K562 (cell line): ENCODE measurements around the gene CALU. TPM values are rescaled to one million over a fixed set of nuclear protein-coding genes. Genes with fewer than 3 reads are reported as not detected.

ENCODE experiments used
- ATAC-seq: fragments of 200-7000 bp; cut with Tn5 transposase; 3 replicates; pipeline ENCODE4 v1.9.1; 2020; ENCODE audit warnings: moderate library complexity
- BruUV-seq: library from RNA; stranded (reverse); fragments of 400-500 nt; replicated peaks from 2 replicates; lab custom pipeline; 2021; lab: Mats Ljungman, UMichigan
- CTCF ChIA-PET: fragments of 300-600 bp; formaldehyde crosslinking; extraction: SDS; loops from one replicate; lab custom pipeline; 2021; ENCODE audit warnings: low intra/inter-chr PET ratio; lab: Yijun Ruan, JAX
- POLR2A ChIA-PET: fragments of 300-600, 350-650 bp; sonication (Branson Sonifier 250); formaldehyde crosslinking; extraction: SDS; loops from one replicate; lab custom pipeline; 2021; ENCODE audit warnings: antibody characterized with exemption, inconsistent platforms; lab: Yijun Ruan, JAX
- DNase-seq, 4 experiments: peaks; one replicate each; pipeline versions ENCODE4 v3.0.0 to v3.0.0-alpha.2; 2011 to 2018; ENCODE audit warnings: low spot score in 3 of 4, mixed read lengths in 3 of 4; ENCODE audit errors: extremely low read depth in 1 of 4
- FAIRE-seq: peaks from 2 replicates; lab custom pipeline; 2011; peaks lifted over from hg19 to GRCh38; lab: Jason Lieb, UNC
- H2AFZ ChIP-seq: 2 replicates; pipeline ENCODE4 v1.6.0; 2011; ENCODE audit warnings: low read depth, low read length, control low read depth, inconsistent platforms
- H3K27ac ChIP-seq: fragments of 200-600 bp; 3 replicates; pipeline ENCODE4 v1.8.0; 2011; ENCODE audit warnings: low read depth, mild to moderate bottlenecking, control low read depth, inconsistent platforms, low read length, moderate library complexity, mixed read lengths; ENCODE audit errors: extremely low read depth
- H3K27me3 ChIP-seq, 2 experiments: fragments of 300-600 bp in 1 of 2; 2 replicates in 1 of 2; 3 replicates in 1 of 2; pipeline versions ENCODE4 v1.6.0 to v1.8.0; 2011; ENCODE audit warnings: inconsistent platforms in 2 of 2, low read length in 2 of 2, mild to moderate bottlenecking in 1 of 2, mixed read lengths in 1 of 2, moderate library complexity in 1 of 2; ENCODE audit not compliant: control insufficient read depth in 2 of 2, insufficient read depth in 2 of 2
- H3K36me3 ChIP-seq: fragments of 300-600 bp; 3 replicates; pipeline ENCODE4 v1.8.0; 2011; ENCODE audit warnings: mild to moderate bottlenecking, low read length, inconsistent platforms; ENCODE audit not compliant: control insufficient read depth, insufficient read depth
- H3K4me1 ChIP-seq, 2 experiments: fragments of 200-600 bp in 1 of 2; replicated peaks in 1 of 2; 2 replicates in 1 of 2; 3 replicates in 1 of 2; pipeline versions ENCODE4 v1.5.1 to v1.8.0; 2011; ENCODE audit warnings: inconsistent platforms in 2 of 2, low read length in 2 of 2, mild to moderate bottlenecking in 1 of 2, mixed read lengths in 1 of 2, moderate library complexity in 1 of 2; ENCODE audit not compliant: control insufficient read depth in 2 of 2, insufficient read depth in 2 of 2
- H3K4me2 ChIP-seq: 2 replicates; pipeline ENCODE4 v1.6.1; 2011; ENCODE audit warnings: low read length, control low read depth, inconsistent platforms, mixed read lengths; ENCODE audit not compliant: insufficient read depth
- H3K4me3 ChIP-seq: fragments of 200-600 bp; sonication (generic), shearing (Covaris generic); 2 replicates; pipeline ENCODE4 v1.5.1; 2016; ENCODE audit warnings: control low read depth, inconsistent platforms
- H3K79me2 ChIP-seq: fragments of 200-600 bp; 3 replicates; pipeline ENCODE4 v1.8.0; 2011; ENCODE audit warnings: low read length, inconsistent platforms; ENCODE audit not compliant: control insufficient read depth, insufficient read depth
- H3K9ac ChIP-seq, 2 experiments: 2 replicates each; pipeline versions ENCODE4 v1.6.0 to v1.6.1; 2011; ENCODE audit warnings: low read depth in 2 of 2, low read length in 2 of 2, control low read depth in 1 of 2, inconsistent platforms in 1 of 2, mild to moderate bottlenecking in 1 of 2, mixed read lengths in 1 of 2; ENCODE audit not compliant: insufficient read depth in 1 of 2
- H3K9me1 ChIP-seq: one replicate; pipeline ENCODE4 v1.6.0; 2011; ENCODE audit warnings: inconsistent platforms, mild to moderate bottlenecking, low read length, moderate library complexity; ENCODE audit not compliant: control insufficient read depth, insufficient read depth
- H3K9me3 ChIP-seq: replicated peaks from 2 replicates; pipeline ENCODE4 v1.5.1; 2011; ENCODE audit warnings: low read depth, low read length, inconsistent platforms; ENCODE audit not compliant: control insufficient read depth, insufficient read depth
- H4K20me1 ChIP-seq: replicated peaks from 2 replicates; pipeline ENCODE4 v1.6.1; 2011; ENCODE audit warnings: low read length, inconsistent platforms, mixed read lengths; ENCODE audit not compliant: control insufficient read depth, insufficient read depth
- BRF1 ChIP-seq: IDR thresholded peaks from 3 replicates; pipeline ENCODE4 v1.6.1; 2011; ENCODE audit warnings: borderline replicate concordance, mild to moderate bottlenecking; ENCODE audit not compliant: insufficient read length; ENCODE audit errors: extremely low read depth
- KDM4B ChIP-seq, 2 experiments: fragments of 450-650 bp in 1 of 2; sonication (generic) in 1 of 2; IDR thresholded peaks; 2 replicates each; pipeline ENCODE4 v1.6.1; 2016 to 2017; ENCODE audit warnings: borderline replicate concordance in 2 of 2, antibody characterized with exemption in 1 of 2, low read depth in 1 of 2, mild to moderate bottlenecking in 1 of 2
- NR0B1 ChIP-seq: fragments of 450-650 bp; IDR thresholded peaks from one replicate; pipeline ENCODE4 v1.6.1; 2018; ENCODE audit warnings: mild to moderate bottlenecking, moderate library complexity; ENCODE audit not compliant: partially characterized antibody
- PPARD ChIP-seq: fragments of 250-450 bp; sonication (Bioruptor Pico); IDR thresholded peaks from 2 replicates; pipeline ENCODE4 v1.8.0; 2022; ENCODE audit warnings: inconsistent platforms, mild to moderate bottlenecking, moderate library complexity
- ZNF165 ChIP-seq: fragments of 250-450 bp; sonication (Bioruptor Pico); IDR thresholded peaks from 2 replicates; pipeline ENCODE4 v1.4.0; 2020; ENCODE audit warnings: borderline replicate concordance
- in situ Hi-C: fragments of 300-500 bp; cut with MboI; formaldehyde crosslinking; loops from 4 replicates; pipeline ENCODE4 v1.15.0; 2018; ENCODE audit warnings: inconsistent platforms, mixed read lengths
- intact Hi-C: fragments of 100-400 bp; cut with micrococcal nuclease; formaldehyde crosslinking; loops from 2 replicates; pipeline ENCODE4 v1.14.2; 2022
- polyA plus RNA-seq, 8 experiments: library from polyadenylated mRNA; depleted of rRNA in 4 of 8; stranded (reverse) in 5 of 8; unstranded in 3 of 8; fragments of >200 nt; fragmentation: Nextera tagmentation in 2 of 8; fragmentation: Illumina TruSeq in 1 of 8; extraction: Ambion mirVana in 2 of 8; extraction: Trizol in 1 of 8; gene quantifications; 2 replicates each; pipeline versions ENCODE4 v1.2.1 to v1.2.3, GENCODE V29; 2011 to 2014; ENCODE audit warnings: inconsistent platforms in 1 of 8, missing spikeins in 1 of 8
- total RNA-seq, 7 experiments: library from RNA; depleted of rRNA in 6 of 7; stranded (reverse); fragments of >200 nt in 6 of 7; fragmentation: Illumina TruSeq in 2 of 7; extraction: Trizol in 2 of 7; gene quantifications; 2 replicates each; pipeline versions ENCODE4 v1.2.1 to v1.2.3, GENCODE V29; 2011 to 2021; ENCODE audit warnings: low replicate concordance in 1 of 7

CALU gene
- total and polyA plus RNA-seq, 9 of the 15 experiments (the other 6 are each of a cell fraction or from before 2014, with no cell fraction given), result 166 to 286 (median 215) TPM

DNA sequence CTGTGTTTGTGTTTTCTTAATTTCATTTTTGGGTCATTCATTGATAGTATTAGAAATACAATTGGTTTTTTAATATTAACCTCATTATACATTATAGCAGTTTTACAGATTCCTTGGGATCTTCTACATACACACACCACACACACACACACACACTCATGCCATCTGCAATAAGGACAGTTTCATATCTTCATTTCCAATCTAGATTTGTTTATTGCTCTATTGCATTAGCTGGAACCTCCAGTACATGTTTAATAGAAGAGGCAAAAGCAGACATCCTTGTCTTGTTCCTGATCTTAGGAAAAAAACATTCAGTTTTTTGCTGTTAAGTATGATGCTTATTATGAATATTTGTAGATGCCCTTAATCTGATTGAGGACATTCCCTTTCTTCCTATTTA is 17.8 kb upstream of the CALU start:
- Histone ChIP-seq H3K4me3 (no peak overlapping the region), H3K36me3 (no peaks in the 10 kb centered on the region), H4K20me1 (no peaks in the 10 kb centered on the region), H3K79me2 (no peaks in the 10 kb centered on the region), H3K4me2 (no peak overlapping the region), H3K27ac (no peak overlapping the region), H3K27me3 (peaks cover 0 to 6% of the 10 kb centered on the region in 2 experiments; a peak in 2 of 5 replicates), H3K4me1 (0 out of 5 replicates have a peak, but pooled peaks cover 0 to 2% of the 10 kb centered on the region in 2 experiments), H3K9me3 (no peaks in the 10 kb centered on the region), H2AFZ (no peak overlapping the region), H3K9ac (no peak overlapping the region), H3K9me1 (no peaks in the 10 kb centered on the region)
- no TSS peak for BruUV-seq
- in situ Hi-C loops (no loop called here), intact Hi-C loops (no loop called here)
- FAIRE-seq (no peak), DNase-seq (no peak), ATAC-seq (no peak)
- CTCF ChIA-PET, result no interaction called here
- POLR2A ChIA-PET, result interaction anchor here (0.8 to 16.5 kb wide), 3 partner anchors 10 to 18 kb away, joined by 3 to 242 read pairs (median 3); partner anchors contain the start of gene CALU
- TF ChIP-seq PPARD (CRISPR knock-in tag) (no peak), BRF1 (no peak), KDM4B (IDR thresholded peaks at IDR 0.05; ENCODE audit: borderline replicate concordance in 2 of 2, low read depth in 1 of 2) (no peak), NR0B1 (no peak), ZNF165 (CRISPR knock-in tag) (no peak)
